Measurements from ENCODE around the gene CENPC.
"Not testable (repeated sequence)": the region's sequence is repeated elsewhere in the genome, so short reads cannot be mapped to it uniquely, and the experiment has no call there.

Gene CENPC

DNA sequence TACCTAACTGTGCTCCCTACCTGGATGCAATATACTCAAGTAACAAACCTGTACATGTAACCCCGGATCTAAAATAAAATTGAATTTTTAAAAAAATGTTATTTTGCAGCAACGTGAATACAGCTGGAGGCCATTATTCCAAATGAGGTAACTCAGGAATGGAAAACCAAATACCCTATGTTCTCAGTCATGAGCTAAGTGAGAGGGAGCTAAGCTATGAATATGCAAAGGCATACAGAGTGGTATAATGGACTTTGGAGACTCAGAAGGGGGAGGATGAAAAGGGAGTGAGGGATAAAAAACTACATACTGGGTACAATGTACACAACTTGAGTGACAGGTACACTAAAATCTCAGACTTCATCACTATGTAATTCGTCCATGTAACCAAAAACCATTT is 78.6 kb downstream of the CENPC start:
- no peak for DNase-seq

DNA sequence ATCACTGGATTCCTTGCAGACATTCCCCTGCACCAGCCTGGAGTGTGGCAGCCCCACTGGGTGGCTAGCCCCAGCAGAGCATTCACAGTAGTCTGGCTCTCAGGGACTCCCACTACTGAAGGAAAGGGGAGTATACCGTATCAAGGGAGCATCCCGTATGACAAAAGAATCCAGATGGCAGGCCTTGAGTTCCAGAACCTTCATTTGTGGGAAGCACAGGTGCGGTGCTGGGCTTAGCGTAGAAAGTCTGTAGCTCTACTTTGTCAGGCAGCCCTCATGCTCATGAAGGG is 79.6 kb downstream of the CENPC start:
- DNase-seq = no peak

DNA sequence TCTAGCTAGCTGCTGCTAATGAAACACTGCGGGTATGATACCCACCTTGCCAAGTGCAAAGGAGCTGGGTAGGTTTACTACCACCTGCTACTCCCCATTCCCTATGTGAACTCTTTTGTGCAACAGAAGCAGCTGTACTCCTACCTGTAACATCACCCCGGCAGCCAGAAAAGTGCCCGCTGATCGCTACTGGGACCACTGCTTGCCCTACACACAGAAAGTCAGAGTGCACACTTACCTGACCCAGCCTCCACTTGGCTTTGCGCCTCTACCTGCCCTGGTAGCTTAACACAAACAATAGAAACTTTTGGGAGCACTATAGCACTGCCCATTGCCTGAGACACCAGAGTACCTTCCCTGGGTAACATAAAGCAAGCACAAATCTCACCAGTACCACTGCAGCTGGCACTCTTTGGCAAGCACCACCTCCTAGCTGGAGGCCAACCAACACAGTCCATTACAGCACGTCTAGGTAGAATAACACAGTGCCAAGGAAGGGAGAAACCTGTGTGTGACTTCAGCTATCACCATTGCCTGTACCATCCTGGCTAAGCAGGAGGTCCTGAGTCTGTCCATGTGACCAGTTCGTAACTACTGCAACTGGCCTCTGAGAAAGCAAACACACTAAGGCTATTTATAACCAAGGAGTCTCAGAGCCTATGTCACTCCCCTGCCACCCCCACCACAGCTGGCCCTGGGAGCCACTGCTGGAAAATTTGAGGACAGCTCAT is 80.1 kb downstream of the CENPC start:
- DNase-seq = no peak

DNA sequence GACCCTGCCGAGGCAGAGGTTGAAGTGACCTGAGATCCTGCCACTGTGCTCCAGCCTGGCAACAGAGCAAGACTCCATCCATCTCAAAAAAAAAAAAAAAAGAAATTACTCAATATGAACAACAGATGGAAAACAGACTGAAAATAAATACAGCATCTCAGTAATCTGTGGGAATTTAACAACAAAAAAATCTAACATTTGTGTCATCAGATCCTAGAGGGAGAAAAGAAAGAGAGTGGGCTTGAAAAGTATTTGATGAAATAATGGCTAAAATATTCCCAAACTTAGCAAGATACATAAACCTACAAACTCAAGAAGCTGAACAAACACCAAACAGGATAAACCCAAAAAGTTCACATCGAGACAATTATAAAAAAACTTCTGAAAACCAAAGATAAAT is 84.7 kb downstream of the CENPC start:
- no peak for DNase-seq

DNA sequence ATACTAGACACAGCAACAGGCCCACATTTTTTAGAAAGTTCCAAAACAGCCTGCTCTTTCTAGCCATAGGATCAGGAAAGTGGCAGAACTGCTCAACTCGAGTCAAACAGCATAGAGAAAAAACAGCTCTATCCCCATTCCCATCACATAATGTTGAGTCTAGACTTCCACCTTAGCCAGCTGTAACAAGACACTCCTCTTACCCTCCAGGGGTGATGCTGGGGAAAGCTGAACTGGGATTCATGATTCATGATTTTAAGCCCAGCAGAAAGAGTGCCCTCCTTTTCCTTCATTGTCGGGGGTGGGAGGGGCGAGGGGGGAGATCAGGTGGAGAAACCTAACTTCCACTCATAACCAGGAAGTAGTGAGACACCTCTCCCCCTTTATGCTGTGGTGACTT is 86.1 kb downstream of the CENPC start:
- no peak for DNase-seq

DNA sequence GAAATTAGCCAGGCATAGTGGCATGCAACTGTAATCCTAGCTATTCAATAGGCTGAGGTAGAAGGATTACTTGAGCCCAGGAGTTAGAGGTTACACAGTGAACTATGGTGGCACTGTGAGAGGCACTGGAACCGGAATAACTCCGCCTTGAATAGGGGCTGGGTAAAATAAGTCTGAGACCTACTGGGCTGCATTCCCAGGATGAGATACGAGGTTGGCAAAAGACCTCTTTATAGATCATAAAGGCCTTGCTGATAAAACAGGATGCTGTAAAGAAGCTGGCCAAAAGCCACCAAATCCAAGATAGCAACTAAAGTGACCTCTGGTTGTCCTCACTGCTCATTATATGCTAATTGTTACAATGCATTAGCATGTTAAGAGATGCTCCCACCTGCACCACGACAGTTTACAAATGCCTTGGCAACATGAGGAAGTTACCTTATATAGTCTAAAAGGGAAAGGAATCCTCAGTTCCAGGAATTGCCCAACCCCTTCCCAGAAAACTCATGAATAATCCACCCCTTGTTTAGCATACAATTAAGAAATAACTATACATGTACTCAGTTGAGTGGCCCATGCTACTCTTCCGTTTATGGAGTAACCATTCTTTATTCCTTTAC is 88.6 kb downstream of the CENPC start:
- no peak for DNase-seq

DNA sequence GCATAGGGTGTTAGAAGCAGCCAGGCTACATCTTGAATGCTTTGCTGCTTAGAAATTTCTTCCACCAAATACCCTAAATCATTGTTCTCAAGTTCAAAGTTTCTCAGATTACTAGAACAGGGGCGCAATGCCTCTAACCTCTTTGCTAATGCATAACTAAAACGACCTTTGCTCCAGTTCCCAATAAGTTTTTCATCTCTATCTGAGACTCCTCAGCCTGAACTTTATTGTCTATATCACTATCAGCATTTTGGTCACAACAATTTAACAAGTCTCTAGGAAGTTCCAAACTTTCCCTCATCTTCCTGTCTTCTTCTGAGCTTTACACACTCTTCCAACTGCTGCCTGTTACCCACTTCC is 92.5 kb downstream of the CENPC start:
- DNase-seq = not testable (repeated sequence)

DNA sequence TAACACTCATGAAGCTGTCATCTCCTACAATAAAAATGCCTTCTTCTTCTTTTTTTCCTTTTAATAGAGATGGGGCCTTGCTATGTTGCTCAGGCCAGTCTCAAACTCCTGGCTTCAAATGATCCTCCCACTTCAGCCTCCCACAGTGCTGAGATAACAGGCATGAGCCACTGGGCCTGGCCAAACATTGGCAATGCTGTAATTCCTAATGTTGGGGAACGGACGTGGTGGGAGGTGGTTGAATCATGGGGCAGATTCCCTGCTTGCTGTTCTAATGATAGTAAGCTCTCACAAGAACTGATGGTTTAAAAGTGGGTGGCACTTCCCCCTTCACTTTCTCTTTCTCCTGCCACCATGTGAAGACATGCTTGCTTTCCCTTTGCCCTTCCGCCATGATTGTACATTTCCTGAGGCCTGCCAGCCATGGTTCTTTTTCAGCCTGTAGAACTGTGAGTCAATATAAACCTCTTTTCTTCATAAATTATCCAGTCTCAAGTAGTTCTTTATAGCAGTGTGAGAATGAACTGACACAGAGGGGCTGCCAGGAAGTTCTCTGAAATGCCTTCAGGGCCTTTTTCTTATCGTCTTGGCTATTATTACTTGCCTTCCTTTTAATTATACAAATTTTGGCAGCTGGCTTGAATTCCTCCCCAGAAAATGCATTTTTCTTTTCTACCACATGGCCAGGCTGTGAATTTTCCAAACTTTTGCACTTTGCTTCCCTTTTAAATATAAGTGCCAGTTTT is 93.0 kb downstream of the CENPC start:
- no peak for DNase-seq

DNA sequence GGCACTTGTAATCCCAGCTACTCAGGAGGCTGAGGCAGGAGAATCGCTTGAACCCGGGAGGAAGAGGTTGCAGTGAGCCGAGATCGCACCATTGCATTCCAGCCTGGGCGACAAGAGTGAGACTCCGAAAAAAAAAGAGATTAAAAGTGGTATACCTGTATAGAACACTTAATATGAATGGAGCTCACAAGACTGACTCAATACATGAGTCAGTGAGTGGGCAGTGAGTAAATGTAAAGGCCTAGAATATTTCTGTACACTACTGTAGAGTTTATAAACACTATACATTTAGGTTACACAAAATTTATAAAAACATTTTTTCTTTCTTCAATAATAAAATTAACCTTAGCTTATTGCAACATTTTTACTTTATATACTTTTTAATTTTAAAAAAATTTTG is 93.8 kb downstream of the CENPC start:
- DNase-seq = no peak

DNA sequence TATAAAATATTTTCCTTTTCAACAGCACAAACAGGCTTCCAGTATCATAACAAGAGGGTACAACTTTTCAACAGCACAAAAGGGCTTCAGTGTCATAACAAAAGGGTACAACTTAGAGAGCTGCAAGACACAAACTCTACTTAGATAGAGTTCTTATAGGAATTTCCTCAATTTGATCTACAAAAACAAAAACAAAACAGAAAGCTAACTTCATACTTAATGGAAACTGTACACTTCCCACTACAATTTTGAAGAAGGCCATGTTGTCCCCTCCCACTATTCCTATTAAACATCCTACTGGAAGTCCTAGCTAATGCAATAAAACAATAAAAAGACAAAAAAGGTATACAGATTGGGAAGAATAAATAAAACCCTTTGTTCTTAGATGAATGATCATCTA is 96.7 kb downstream of the CENPC start:
- no peak for DNase-seq

DNA sequence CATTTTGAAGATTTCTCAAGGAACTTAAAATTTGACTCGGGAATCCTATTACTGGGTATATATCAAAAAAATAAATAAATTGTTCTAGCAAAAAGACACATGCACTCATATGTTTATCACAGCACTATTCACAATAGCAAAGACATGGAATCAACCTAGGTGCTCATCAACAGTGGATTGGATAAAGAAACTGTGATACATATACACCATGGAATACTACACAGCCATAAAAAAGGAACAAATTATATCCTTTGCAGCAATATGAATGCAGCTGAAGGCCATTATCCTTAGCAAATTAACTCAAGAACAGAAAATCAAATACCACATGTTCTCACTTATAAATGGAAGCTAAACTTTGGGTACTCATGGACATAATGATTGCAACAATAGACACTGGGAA is 97.4 kb downstream of the CENPC start:
- DNase-seq = no peak

DNA sequence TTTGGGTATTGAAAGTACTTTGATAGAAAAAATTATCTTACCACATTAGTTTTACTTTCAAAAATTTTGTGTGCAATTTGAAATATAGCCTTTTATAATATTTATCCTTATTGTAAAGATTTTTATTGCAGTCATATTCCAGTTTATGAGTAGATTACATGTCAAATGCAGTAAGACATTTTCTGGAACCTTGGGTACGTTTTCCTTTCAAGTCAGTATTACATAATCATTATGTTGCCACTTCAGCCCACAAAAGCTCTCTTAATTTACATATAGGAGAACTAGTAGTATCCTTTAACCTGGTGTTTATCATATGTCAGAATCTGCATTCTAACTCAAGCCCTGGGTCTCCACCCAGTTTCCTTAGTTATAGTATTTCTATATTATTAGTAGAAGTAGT is 98.5 kb downstream of the CENPC start:
- DNase-seq = no peak

DNA sequence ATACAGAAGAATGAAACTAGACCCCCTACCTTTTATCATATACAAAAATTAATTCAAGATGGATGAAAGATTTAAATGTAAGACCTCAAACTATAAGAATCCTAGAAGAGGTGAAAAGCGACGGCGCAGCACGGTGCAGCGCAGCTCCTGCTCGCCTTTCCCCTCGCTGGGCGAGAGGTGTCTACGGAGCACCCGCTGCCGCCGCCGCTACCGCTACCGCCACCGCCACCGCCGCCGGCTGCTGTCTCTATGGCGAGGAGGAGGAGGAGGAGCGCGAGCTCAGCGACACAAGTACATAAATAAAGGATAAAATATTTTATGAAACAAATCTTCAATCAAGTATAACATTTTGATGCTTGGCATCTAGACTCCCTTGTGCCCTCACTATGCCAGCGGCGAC is 99.4 kb downstream of the CENPC start:
- DNase-seq = not testable (repeated sequence)

DNA sequence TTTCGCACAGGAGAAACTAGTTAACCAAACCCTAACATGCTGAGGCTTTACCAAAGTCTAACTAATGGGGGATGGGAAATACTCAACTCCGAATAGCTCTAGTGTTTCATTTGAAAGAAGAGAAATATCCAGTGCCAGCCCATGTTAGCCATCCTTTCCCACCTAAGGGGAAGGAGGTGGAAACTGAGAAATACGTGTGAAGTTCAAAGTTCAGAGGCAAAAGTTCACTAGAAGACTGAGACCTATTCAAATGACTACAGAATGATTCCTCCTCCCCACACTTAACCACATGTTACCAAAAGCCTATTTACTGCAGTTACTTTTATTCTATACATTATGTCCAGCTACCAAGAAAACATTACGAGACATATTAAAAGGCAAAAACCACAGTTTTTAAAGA is 106.3 kb downstream of the CENPC start:
- DNase-seq = no peak

DNA sequence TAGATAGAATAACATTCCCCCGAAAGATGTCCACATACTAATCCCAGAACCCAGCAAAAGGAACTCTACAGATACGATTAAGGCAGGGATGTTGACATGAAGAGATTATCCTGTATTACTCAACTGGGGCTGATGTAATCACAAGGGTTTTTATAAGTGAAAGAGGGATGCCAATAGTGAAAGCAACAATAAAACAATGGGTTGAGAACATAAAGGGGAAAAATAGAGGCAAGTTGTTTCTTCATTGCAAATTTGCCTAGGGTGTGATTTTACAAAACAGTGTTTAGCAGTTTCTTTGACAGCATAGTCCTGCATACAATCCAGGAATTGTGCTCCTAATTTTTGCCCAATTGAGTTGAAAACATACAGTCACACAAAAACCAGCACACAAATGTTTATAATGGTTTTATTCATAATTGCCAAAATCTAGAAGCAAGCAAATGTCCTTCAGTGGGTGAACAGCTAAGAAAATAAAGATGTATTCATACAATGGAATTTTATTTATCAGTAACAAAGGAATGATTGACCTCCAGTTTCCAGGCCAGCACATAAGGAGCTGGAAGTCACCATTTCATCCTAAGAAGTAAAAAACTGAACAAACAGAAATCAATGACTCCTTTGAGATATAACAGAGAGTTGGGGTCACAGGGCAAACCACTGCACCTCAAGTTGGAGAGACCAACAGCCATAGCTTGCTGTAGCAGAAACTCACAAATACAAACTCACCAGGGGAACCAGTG is 107.2 kb downstream of the CENPC start:
- DNase-seq = no peak

DNA sequence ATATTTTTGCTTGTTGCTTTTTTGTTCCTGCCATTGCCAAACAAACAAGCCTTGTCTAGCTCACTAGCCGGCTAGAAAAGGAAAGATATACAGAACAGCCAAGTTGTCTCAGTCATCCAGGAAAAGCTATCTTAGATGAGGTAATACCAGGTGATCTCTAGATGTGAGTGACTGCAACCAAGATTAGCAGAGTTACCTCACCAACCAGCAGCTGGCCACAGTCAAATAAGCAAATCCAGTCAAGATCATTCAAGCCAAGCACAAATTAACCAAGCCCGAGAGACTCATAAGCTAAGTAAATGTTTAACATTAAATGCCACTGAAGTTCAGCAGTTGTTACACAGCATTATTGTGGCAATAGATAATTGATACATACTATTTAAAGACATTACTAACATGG is 108.6 kb downstream of the CENPC start:
- no peak for DNase-seq

DNA sequence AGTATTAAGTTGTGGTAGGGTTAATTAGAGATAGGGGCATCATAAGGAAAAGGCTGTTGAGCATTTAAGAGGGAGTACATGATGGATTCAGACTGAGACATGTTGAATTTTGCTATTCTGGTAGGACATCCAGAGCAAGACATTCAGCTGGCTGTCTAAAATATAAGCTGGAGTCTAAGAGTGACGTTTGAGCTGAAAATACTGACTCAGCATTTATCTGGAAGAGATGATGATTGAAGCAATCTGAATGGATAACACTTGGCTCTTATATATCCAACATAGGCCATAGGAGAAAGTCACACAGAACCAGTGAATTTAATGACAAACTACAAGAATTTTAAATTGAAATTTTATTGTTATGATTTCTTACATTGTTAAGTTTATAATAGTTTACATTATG is 114.3 kb downstream of the CENPC start:
- no peak for DNase-seq

DNA sequence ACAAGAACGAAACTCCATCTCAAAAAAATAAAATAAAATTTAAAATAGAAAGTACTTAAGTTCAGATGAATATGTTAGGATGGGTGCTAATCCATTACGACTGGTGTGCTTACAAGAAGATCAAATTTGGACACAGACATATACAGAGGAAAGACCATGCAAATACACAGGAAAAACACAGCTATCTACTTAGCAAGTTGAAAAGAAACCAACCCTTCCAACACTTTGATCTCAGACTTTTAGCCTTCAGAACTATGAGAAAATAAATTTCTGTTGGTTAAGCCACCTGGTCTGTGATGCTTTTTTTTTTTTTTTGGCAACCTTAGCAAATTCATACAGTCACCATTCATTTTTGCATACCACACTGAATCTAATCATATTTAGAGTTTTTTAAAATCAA is 116.5 kb downstream of the CENPC start:
- DNase-seq = no peak

Data from stimulated activated CD4-positive, alpha-beta T cell treated with anti-CD3 and anti-CD28 coated beads, Interleukin-15, amount 100 ng/mL, for 24 hours (primary cell).